Pancreas (tissue), 10 donors: ENCODE results near the gene TRNP1. TPM values are rescaled to one million over a fixed set of nuclear protein-coding genes. Genes with fewer than 3 reads are reported as not detected.
A peak's percentile ranks its signal among the peaks of the same experiment; 100 is the strongest.

ENCODE experiments used
- ATAC-seq, 4 donors: fragments of 200-7000 bp; cut with Tn5 transposase; one replicate each; pipeline versions ENCODE4 v1.8.0 to v1.9.1; 2020; ENCODE audit warnings: mild to moderate bottlenecking in 4 of 4, moderate library complexity in 4 of 4
- DNase-seq, 6 donors: peaks; one replicate each; pipeline ENCODE4 v3.0.0-alpha.2; 2020
- FAIRE-seq: peaks from 2 replicates; lab custom pipeline; 2012; peaks lifted over from hg19 to GRCh38; lab: Jason Lieb, UNC
- H3K27ac ChIP-seq, 4 donors: fragments of 200-600 bp; sonication (generic); 1 replicate in 3 of 4; 2 replicates in 1 of 4; pipeline versions ENCODE4 v1.5.0 to v1.8.0; 2020
- H3K27me3 ChIP-seq, 4 donors: fragments of 200-600 bp; one replicate each; pipeline ENCODE4 v1.8.0; 2021
- H3K36me3 ChIP-seq, 3 donors: fragments of 200-600 bp; sonication (generic) in 1 of 3; one replicate each; pipeline versions ENCODE4 v1.5.0 to v1.8.0; 2020 to 2021
- H3K4me1 ChIP-seq, 3 donors: fragments of 200-600 bp; one replicate each; pipeline ENCODE4 v1.8.0; 2021
- H3K4me3 ChIP-seq, 4 donors: fragments of 200-600 bp; sonication (generic) in 2 of 4; one replicate each; pipeline versions ENCODE4 v1.5.0 to v1.8.0; 2020 to 2021
- H3K9me3 ChIP-seq, 4 donors: fragments of 200-600 bp; one replicate each; pipeline ENCODE4 v1.8.0; 2021
- CTCF ChIP-seq, 4 donors: fragments of 200-600 bp; sonication (generic) in 3 of 4; IDR thresholded peaks; one replicate each; pipeline versions ENCODE4 v1.5.0 to v1.8.0; 2021; ENCODE audit warnings: antibody characterized with exemption in 4 of 4
- WGBS, 2 donors: extraction: QIAGEN DNeasy Blood & Tissue Kit; methylation state at CpG; one replicate each; pipeline ENCODE4 v1.1.7; 2013; 5-methylcytosine and 5-hydroxymethylcytosine counted together
- intact Hi-C, 3 donors: fragments of 100-400 bp; cut with DNase I; formaldehyde crosslinking; loops; one replicate each; pipeline versions ENCODE4 v1.11.1 to v1.14.2; 2022
- polyA plus RNA-seq, 2 donors: library from polyadenylated mRNA; stranded (reverse); fragments of 200-250 nt; gene quantifications; one replicate each; pipeline ENCODE4 v1.2.3, GENCODE V29; 2013
- total RNA-seq, 6 donors: library from RNA; stranded (reverse); fragmentation: NEBNext Ultra II Directional in 4 of 6; extraction: Animal tissue kit (Norgen Biotek cat#: 25700) in 4 of 6; gene quantifications; one replicate each; pipeline versions ENCODE4 v1.2.1 to v1.2.4, GENCODE V29; 2021 to 2023
- donor health status: healthy with polysubstance abuse.
- donor health status: DM: no; HTN: no; CAD: no; lungs with moderate emphysema.
- donor health status: DM: no; HTN: no; CAD: no.
- donor health status: control.
- donor health status: control.
- donor health status: Bipolar disorder and iron deficiency.
- donor health status: DM: yes; HTN: yes; CAD: no.
- donor health status: DM: no; HTN: no; CAD: no.
- donor health status: DM: no; HTN: no; CAD: no.
- donor health status: DM: yes; HTN: yes; CAD: no.

Gene TRNP1
- total and polyA plus RNA-seq, 8 donors: 10.4 to 48.2 (median 26.9) TPM

- no peak for FAIRE-seq
- no peak for TF ChIP-seq CTCF (IDR thresholded peaks at IDR 0.05)
- DNase-seq: no peak
- Histone ChIP-seq H3K27ac (no peak overlapping the region), H3K4me1 (no peaks in the 10 kb centered on the region), H3K4me3 (no peak overlapping the region), H3K27me3 (no peaks in the 10 kb centered on the region), H3K9me3 (no peaks in the 10 kb centered on the region), H3K36me3 (peaks cover 2 to 16% (median 5%) of the 10 kb centered on the region in 3 donors)
- no peak for ATAC-seq
- intact Hi-C loops: no loop called here
- 88 to 91% methylated on average over 1 of the region's 1 CpG for WGBS, 2 donors
These were observed 44.1 kb upstream of the TRNP1 start for GRCh38 chr1:26949266-26949925.

- Histone ChIP-seq H3K27me3 (no peaks in the 10 kb centered on the region), H3K36me3 (peaks cover 0 to 16% (median 5%) of the 10 kb centered on the region in 3 donors), H3K9me3 (no peaks in the 10 kb centered on the region), H3K4me3 (no peak overlapping the region), H3K27ac (no peak overlapping the region), H3K4me1 (no peaks in the 10 kb centered on the region)
- intact Hi-C loops: no loop called here
- no peak for FAIRE-seq
- peak in 1 of 4 donors; percentile 29 for ATAC-seq
- peak in 1 of 6 donors; percentile 43 for DNase-seq
- TF ChIP-seq CTCF (IDR thresholded peaks at IDR 0.05): no peak
- WGBS, 2 donors: 68 to 81% methylated on average over 3 of the region's 3 CpGs
These were observed 43.6 kb upstream of the TRNP1 start for GRCh38 chr1:26949926-26950319.

GRCh38 chr1:26950602-26951001 is 42.9 kb upstream of the TRNP1 start:
- intact Hi-C loops: no loop called here
- FAIRE-seq (no peak), DNase-seq (peak in 1 of 6 donors; percentile 33), ATAC-seq (peak in 3 of 4 donors; percentile 12 to 70 (median 55))
- no peak for TF ChIP-seq CTCF (IDR thresholded peaks at IDR 0.05)
- H3K4me3 ChIP-seq: no peak overlapping the region
- no peaks in the 10 kb centered on the region for H3K27me3 ChIP-seq
- no peaks in the 10 kb centered on the region for H3K4me1 ChIP-seq
- no peak overlapping the region for H3K27ac ChIP-seq
- H3K9me3 ChIP-seq: no peaks in the 10 kb centered on the region
- H3K36me3 ChIP-seq: peaks cover 0 to 16% (median 5%) of the 10 kb centered on the region in 3 donors
- 72 to 75% methylated on average over 8 of the region's 8 CpGs for WGBS, 2 donors

GRCh38 chr1:26951216-26951615 is 42.3 kb upstream of the TRNP1 start:
- FAIRE-seq (no peak), DNase-seq (peak in 1 of 6 donors; percentile 52), ATAC-seq (no peak)
- 92 to 95% methylated on average over 14 of the region's 14 CpGs for WGBS, 2 donors
- Histone ChIP-seq H3K36me3 (peaks cover 0 to 16% (median 5%) of the 10 kb centered on the region in 3 donors), H3K4me3 (no peak overlapping the region), H3K27ac (no peak overlapping the region), H3K4me1 (no peaks in the 10 kb centered on the region), H3K27me3 (no peaks in the 10 kb centered on the region), H3K9me3 (no peaks in the 10 kb centered on the region)
- intact Hi-C loops: no loop called here
- no peak for TF ChIP-seq CTCF (IDR thresholded peaks at IDR 0.05)

GRCh38 chr1:26951821-26952497 is 41.5 kb upstream of the TRNP1 start:
- intact Hi-C loops: no loop called here
- no peak for ATAC-seq
- Histone ChIP-seq H3K4me1 (no peaks in the 10 kb centered on the region), H3K27me3 (no peaks in the 10 kb centered on the region), H3K27ac (no peak overlapping the region), H3K36me3 (peaks cover 0 to 12% (median 5%) of the 10 kb centered on the region in 3 donors), H3K4me3 (no peak overlapping the region), H3K9me3 (no peaks in the 10 kb centered on the region)
- no peak for FAIRE-seq
- TF ChIP-seq CTCF (IDR thresholded peaks at IDR 0.05): no peak
- peak in 1 of 6 donors; percentile 62 for DNase-seq
- 91 to 92% methylated on average over 23 to 24 of the region's 24 CpGs for WGBS, 2 donors
